K562 (cell line): Measurements from ENCODE around the gene AKT1. TPM values are rescaled to one million over a fixed set of nuclear protein-coding genes. Genes with fewer than 3 reads are reported as not detected.

Experiments used
- ATAC-seq: fragments of 200-7000 bp; cut with Tn5 transposase; 3 replicates; pipeline ENCODE4 v1.9.1; 2020; ENCODE audit warnings: moderate library complexity
- BruUV-seq: library from RNA; stranded (reverse); fragments of 400-500 nt; replicated peaks from 2 replicates; lab custom pipeline; 2021; lab: Mats Ljungman, UMichigan
- CTCF ChIA-PET: fragments of 300-600 bp; formaldehyde crosslinking; extraction: SDS; loops from one replicate; lab custom pipeline; 2021; ENCODE audit warnings: low intra/inter-chr PET ratio; lab: Yijun Ruan, JAX
- POLR2A ChIA-PET: fragments of 300-600, 350-650 bp; sonication (Branson Sonifier 250); formaldehyde crosslinking; extraction: SDS; loops from one replicate; lab custom pipeline; 2021; ENCODE audit warnings: antibody characterized with exemption, inconsistent platforms; lab: Yijun Ruan, JAX
- DNase-seq, 4 experiments: peaks; one replicate each; pipeline versions ENCODE4 v3.0.0 to v3.0.0-alpha.2; 2011 to 2018; ENCODE audit warnings: low spot score in 3 of 4, mixed read lengths in 3 of 4; ENCODE audit errors: extremely low read depth in 1 of 4
- FAIRE-seq: peaks from 2 replicates; lab custom pipeline; 2011; peaks lifted over from hg19 to GRCh38; lab: Jason Lieb, UNC
- H2AFZ ChIP-seq: 2 replicates; pipeline ENCODE4 v1.6.0; 2011; ENCODE audit warnings: low read depth, low read length, control low read depth, inconsistent platforms
- H3K27ac ChIP-seq: fragments of 200-600 bp; 3 replicates; pipeline ENCODE4 v1.8.0; 2011; ENCODE audit warnings: low read depth, mild to moderate bottlenecking, control low read depth, inconsistent platforms, low read length, moderate library complexity, mixed read lengths; ENCODE audit errors: extremely low read depth
- H3K27me3 ChIP-seq, 2 experiments: fragments of 300-600 bp in 1 of 2; 2 replicates in 1 of 2; 3 replicates in 1 of 2; pipeline versions ENCODE4 v1.6.0 to v1.8.0; 2011; ENCODE audit warnings: inconsistent platforms in 2 of 2, low read length in 2 of 2, mild to moderate bottlenecking in 1 of 2, mixed read lengths in 1 of 2, moderate library complexity in 1 of 2; ENCODE audit not compliant: control insufficient read depth in 2 of 2, insufficient read depth in 2 of 2
- H3K36me3 ChIP-seq: fragments of 300-600 bp; 3 replicates; pipeline ENCODE4 v1.8.0; 2011; ENCODE audit warnings: mild to moderate bottlenecking, low read length, inconsistent platforms; ENCODE audit not compliant: control insufficient read depth, insufficient read depth
- H3K4me1 ChIP-seq, 2 experiments: fragments of 200-600 bp in 1 of 2; replicated peaks in 1 of 2; 2 replicates in 1 of 2; 3 replicates in 1 of 2; pipeline versions ENCODE4 v1.5.1 to v1.8.0; 2011; ENCODE audit warnings: inconsistent platforms in 2 of 2, low read length in 2 of 2, mild to moderate bottlenecking in 1 of 2, mixed read lengths in 1 of 2, moderate library complexity in 1 of 2; ENCODE audit not compliant: control insufficient read depth in 2 of 2, insufficient read depth in 2 of 2
- H3K4me2 ChIP-seq: 2 replicates; pipeline ENCODE4 v1.6.1; 2011; ENCODE audit warnings: low read length, control low read depth, inconsistent platforms, mixed read lengths; ENCODE audit not compliant: insufficient read depth
- H3K4me3 ChIP-seq: fragments of 200-600 bp; sonication (generic), shearing (Covaris generic); 2 replicates; pipeline ENCODE4 v1.5.1; 2016; ENCODE audit warnings: control low read depth, inconsistent platforms
- H3K79me2 ChIP-seq: fragments of 200-600 bp; 3 replicates; pipeline ENCODE4 v1.8.0; 2011; ENCODE audit warnings: low read length, inconsistent platforms; ENCODE audit not compliant: control insufficient read depth, insufficient read depth
- H3K9ac ChIP-seq, 2 experiments: 2 replicates each; pipeline versions ENCODE4 v1.6.0 to v1.6.1; 2011; ENCODE audit warnings: low read depth in 2 of 2, low read length in 2 of 2, control low read depth in 1 of 2, inconsistent platforms in 1 of 2, mild to moderate bottlenecking in 1 of 2, mixed read lengths in 1 of 2; ENCODE audit not compliant: insufficient read depth in 1 of 2
- H3K9me1 ChIP-seq: one replicate; pipeline ENCODE4 v1.6.0; 2011; ENCODE audit warnings: inconsistent platforms, mild to moderate bottlenecking, low read length, moderate library complexity; ENCODE audit not compliant: control insufficient read depth, insufficient read depth
- H3K9me3 ChIP-seq: replicated peaks from 2 replicates; pipeline ENCODE4 v1.5.1; 2011; ENCODE audit warnings: low read depth, low read length, inconsistent platforms; ENCODE audit not compliant: control insufficient read depth, insufficient read depth
- H4K20me1 ChIP-seq: replicated peaks from 2 replicates; pipeline ENCODE4 v1.6.1; 2011; ENCODE audit warnings: low read length, inconsistent platforms, mixed read lengths; ENCODE audit not compliant: control insufficient read depth, insufficient read depth
- ARHGAP35 ChIP-seq: fragments of 450-650 bp; IDR thresholded peaks from 2 replicates; pipeline ENCODE4 v1.6.1; 2018; ENCODE audit not compliant: partially characterized antibody
- CEBPZ ChIP-seq: fragments of 150-350 bp; IDR thresholded peaks from 2 replicates; pipeline ENCODE4 v1.6.1; 2014; ENCODE audit warnings: low read depth, mild to moderate bottlenecking, low read length, borderline replicate concordance
- IRF1 ChIP-seq: sonication (generic); formaldehyde crosslinking; IDR thresholded peaks from 2 replicates; pipeline ENCODE4 v1.8.0; 2022; ENCODE audit warnings: missing genetic modification reagents, mild to moderate bottlenecking, borderline replicate concordance
- KLF1 ChIP-seq: fragments of 450-650 bp; IDR thresholded peaks from 2 replicates; pipeline ENCODE4 v1.6.1; 2016; ENCODE audit warnings: missing genetic modification characterization, missing compliant biosample characterization
- MAFK ChIP-seq: IDR thresholded peaks from 2 replicates; pipeline ENCODE4 v1.6.1; 2011; ENCODE audit warnings: low read length, improper control_type of control experiment
- RFX5 ChIP-seq: IDR thresholded peaks from 2 replicates; pipeline ENCODE4 v1.6.1; 2011; ENCODE audit warnings: low read depth, mild to moderate bottlenecking, improper control_type of control experiment, low read length
- SNIP1 ChIP-seq: fragments of 450-650 bp; IDR thresholded peaks from 2 replicates; pipeline ENCODE4 v1.7.1; 2017; ENCODE audit warnings: low read depth, mild to moderate bottlenecking
- SRF ChIP-seq, 2 experiments: fragments of 250-450, 450-650 bp in 1 of 2; sonication (Bioruptor Pico) in 1 of 2; sonication (generic) in 1 of 2; formaldehyde crosslinking; IDR thresholded peaks; 2 replicates each; pipeline versions ENCODE4 v1.5.0 to v1.5.1; 2020 to 2022; ENCODE audit warnings: mild to moderate bottlenecking in 1 of 2, missing genetic modification reagents in 1 of 2
- STAT5A ChIP-seq: IDR thresholded peaks from 2 replicates; pipeline ENCODE4 v1.6.1; 2012; ENCODE audit warnings: low read length, inconsistent platforms, borderline replicate concordance
- TCFL5 ChIP-seq: fragments of 250-450 bp; sonication (Bioruptor Pico); conservative IDR thresholded peaks from 2 replicates; pipeline ENCODE4 v1.6.1; 2021; ENCODE audit warnings: mild to moderate bottlenecking, moderate library complexity, matching md5 sums
- TFAM ChIP-seq: fragments of 250-450 bp; sonication (Bioruptor Pico); conservative IDR thresholded peaks from 2 replicates; pipeline ENCODE4 v1.5.0; 2021; ENCODE audit warnings: mild to moderate bottlenecking, moderate library complexity
- ZC3H11A ChIP-seq: IDR thresholded peaks from 2 replicates; pipeline ENCODE4 v1.6.1; 2012; ENCODE audit warnings: low read depth, low read length, improper control_type of control experiment
- ZNF583 ChIP-seq: fragments of 250-450 bp; sonication (Bioruptor Pico); IDR thresholded peaks from 2 replicates; pipeline ENCODE4 v1.4.0; 2020
- ZNF699 ChIP-seq: fragments of 250-450 bp; sonication (Bioruptor Pico); IDR thresholded peaks from 2 replicates; pipeline ENCODE4 v1.8.0; 2021; ENCODE audit warnings: mild to moderate bottlenecking, moderate library complexity; ENCODE audit not compliant: insufficient replicate concordance
- WGBS: fragments of 100-300 bp; shearing (Covaris generic); methylation state at CpG from one replicate; pipeline ENCODE4 v1.1.6; 2016; ENCODE audit warnings: low coverage, mixed read lengths; ENCODE audit not compliant: insufficient coverage; ENCODE audit errors: missing lambda C conversion rate; 5-methylcytosine and 5-hydroxymethylcytosine counted together
- in situ Hi-C: fragments of 300-500 bp; cut with MboI; formaldehyde crosslinking; loops from 4 replicates; pipeline ENCODE4 v1.15.0; 2018; ENCODE audit warnings: inconsistent platforms, mixed read lengths
- intact Hi-C: fragments of 100-400 bp; cut with micrococcal nuclease; formaldehyde crosslinking; loops from 2 replicates; pipeline ENCODE4 v1.14.2; 2022
- polyA plus RNA-seq, 8 experiments: library from polyadenylated mRNA; depleted of rRNA in 4 of 8; stranded (reverse) in 5 of 8; unstranded in 3 of 8; fragments of >200 nt; fragmentation: Nextera tagmentation in 2 of 8; fragmentation: Illumina TruSeq in 1 of 8; extraction: Ambion mirVana in 2 of 8; extraction: Trizol in 1 of 8; gene quantifications; 2 replicates each; pipeline versions ENCODE4 v1.2.1 to v1.2.3, GENCODE V29; 2011 to 2014; ENCODE audit warnings: inconsistent platforms in 1 of 8, missing spikeins in 1 of 8
- total RNA-seq, 7 experiments: library from RNA; depleted of rRNA in 6 of 7; stranded (reverse); fragments of >200 nt in 6 of 7; fragmentation: Illumina TruSeq in 2 of 7; extraction: Trizol in 2 of 7; gene quantifications; 2 replicates each; pipeline versions ENCODE4 v1.2.1 to v1.2.3, GENCODE V29; 2011 to 2021; ENCODE audit warnings: low replicate concordance in 1 of 7
- TF ChIP-seq, protein P1 (sequence below): sonication (generic); formaldehyde crosslinking; IDR thresholded peaks from 2 replicates; pipeline ENCODE4 v1.8.1; 2022; ENCODE audit warnings: missing genetic modification reagents
- TF ChIP-seq, protein P2 (sequence below): sonication (generic); formaldehyde crosslinking; IDR thresholded peaks from 2 replicates; pipeline ENCODE4 v1.8.1; 2022; ENCODE audit warnings: missing genetic modification reagents

AKT1 gene
- total and polyA plus RNA-seq, 9 of the 15 experiments (the other 6 are each of a cell fraction or from before 2014, with no cell fraction given) = 0.49 to 132 (median 75.1) TPM

GRCh38 chr14:104741108-104741802 lies 54.3 kb downstream of the AKT1 start:
- Histone ChIP-seq H3K27ac (no peak overlapping the region), H3K9me1 (no peaks in the 10 kb centered on the region), H3K36me3 (no peaks in the 10 kb centered on the region), H3K4me1 (peaks cover 0 to 26% of the 10 kb centered on the region in 2 experiments; a peak in 2 of 5 replicates), H4K20me1 (no peaks in the 10 kb centered on the region), H3K9ac (no peak overlapping the region; a peak in 2 of 4 replicates), H3K9me3 (no peaks in the 10 kb centered on the region), H3K4me3 (no peak overlapping the region), H3K4me2 (no peak overlapping the region), H3K27me3 (no peaks in the 10 kb centered on the region), H2AFZ (no peak overlapping the region), H3K79me2 (no peaks in the 10 kb centered on the region)
- in situ Hi-C loops = no loop called here
- intact Hi-C loops = no loop called here
- CTCF ChIA-PET = no interaction called here
- ATAC-seq (no peak), DNase-seq (no peak), FAIRE-seq (no peak)
- BruUV-seq = no TSS peak
- WGBS = 61% methylated on average over 10 of the region's 29 CpGs
- POLR2A ChIA-PET = interaction anchor here (1.9 kb wide), 1 partner anchor 11 kb away, joined by 6 read pairs; the partner anchor contains the start of gene SIVA1
- TF ChIP-seq ZNF583 (CRISPR knock-in tag) (no peak), TCFL5 (CRISPR knock-in tag) (no peak), SNIP1 (no peak), RFX5 (no peak), ARHGAP35 (no peak), STAT5A (no peak), MAFK (no peak), ZNF699 (CRISPR knock-in tag) (no peak), ZC3H11A (no peak), IRF1 (CRISPR knock-in tag) (no peak), TFAM (CRISPR knock-in tag) (no peak), KLF1 (tag) (no peak), CEBPZ (no peak), SRF (CRISPR knock-in tag; IDR thresholded peaks at IDR 0.05) (no peak)
- TF ChIP-seq, protein P1, sequence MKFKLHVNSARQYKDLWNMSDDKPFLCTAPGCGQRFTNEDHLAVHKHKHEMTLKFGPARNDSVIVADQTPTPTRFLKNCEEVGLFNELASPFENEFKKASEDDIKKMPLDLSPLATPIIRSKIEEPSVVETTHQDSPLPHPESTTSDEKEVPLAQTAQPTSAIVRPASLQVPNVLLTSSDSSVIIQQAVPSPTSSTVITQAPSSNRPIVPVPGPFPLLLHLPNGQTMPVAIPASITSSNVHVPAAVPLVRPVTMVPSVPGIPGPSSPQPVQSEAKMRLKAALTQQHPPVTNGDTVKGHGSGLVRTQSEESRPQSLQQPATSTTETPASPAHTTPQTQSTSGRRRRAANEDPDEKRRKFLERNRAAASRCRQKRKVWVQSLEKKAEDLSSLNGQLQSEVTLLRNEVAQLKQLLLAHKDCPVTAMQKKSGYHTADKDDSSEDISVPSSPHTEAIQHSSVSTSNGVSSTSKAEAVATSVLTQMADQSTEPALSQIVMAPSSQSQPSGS (CRISPR knock-in tag) = no peak
- TF ChIP-seq, protein P2, sequence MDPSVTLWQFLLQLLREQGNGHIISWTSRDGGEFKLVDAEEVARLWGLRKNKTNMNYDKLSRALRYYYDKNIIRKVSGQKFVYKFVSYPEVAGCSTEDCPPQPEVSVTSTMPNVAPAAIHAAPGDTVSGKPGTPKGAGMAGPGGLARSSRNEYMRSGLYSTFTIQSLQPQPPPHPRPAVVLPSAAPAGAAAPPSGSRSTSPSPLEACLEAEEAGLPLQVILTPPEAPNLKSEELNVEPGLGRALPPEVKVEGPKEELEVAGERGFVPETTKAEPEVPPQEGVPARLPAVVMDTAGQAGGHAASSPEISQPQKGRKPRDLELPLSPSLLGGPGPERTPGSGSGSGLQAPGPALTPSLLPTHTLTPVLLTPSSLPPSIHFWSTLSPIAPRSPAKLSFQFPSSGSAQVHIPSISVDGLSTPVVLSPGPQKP (CRISPR knock-in tag) = no peak
